HPDE6-E6E7 (cell line): ENCODE results near the gene LRRC74A.

Source experiments
- DNase-seq: peaks from one replicate; pipeline ENCODE4 v3.0.0; 2011; ENCODE audit warnings: missing footprints; ENCODE audit errors: extremely low spot score

LRRC74A gene

DNA sequence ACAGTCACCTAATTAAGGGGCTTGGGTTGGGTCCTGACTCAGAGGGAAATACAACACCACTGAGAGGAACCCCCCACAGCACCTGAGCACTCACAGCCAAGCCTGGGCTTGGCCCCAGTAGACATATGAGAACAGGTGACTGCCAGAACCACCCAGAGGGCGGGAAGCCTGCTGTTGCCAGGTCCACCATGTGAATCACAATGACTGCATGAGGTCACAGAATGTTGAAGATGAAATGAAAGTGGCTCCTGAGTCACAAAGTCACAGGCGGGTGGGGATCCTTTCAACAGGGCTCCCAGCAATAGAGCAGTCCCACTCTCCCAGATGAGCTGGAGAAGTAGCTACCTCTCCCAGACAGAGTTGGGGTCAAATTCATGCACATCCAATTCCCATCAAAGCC lies at the start of gene LRRC74A:
LRRC74A (plus strand) TSS at position 287 of the 400 bp plus-strand sequence. CDS start 290 bp downstream, outside the sequence.
- no peak for DNase-seq

- DNase-seq = no peak
Measured at GRCh38 chr14:76776428-76777251, 49.6 kb upstream of the LRRC74A start.

DNA sequence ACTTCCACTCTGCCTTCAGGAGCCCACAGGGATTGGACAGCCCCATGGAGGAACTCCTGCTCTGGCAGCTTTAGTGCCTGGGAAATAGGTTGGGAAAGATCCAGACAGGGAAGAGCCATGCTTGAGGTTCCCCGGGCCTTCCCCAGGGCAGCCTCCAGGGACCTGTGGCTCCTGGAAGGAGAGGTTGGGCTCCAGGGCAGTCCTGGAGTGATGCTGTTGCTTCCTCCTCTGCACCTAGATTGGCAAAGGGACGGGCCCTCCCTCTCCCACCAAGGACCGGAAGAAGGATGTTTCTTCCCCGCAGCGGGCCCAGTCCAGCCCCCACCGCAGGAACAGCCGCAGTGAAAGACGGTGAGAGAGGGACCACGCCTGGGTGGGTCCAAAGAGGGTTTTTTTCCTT lies 48.5 kb upstream of the LRRC74A start:
- no peak for DNase-seq

GRCh38 chr14:76778546-76779215 lies 47.5 kb upstream of the LRRC74A start:
- DNase-seq = no peak

- no peak for DNase-seq
Measured at GRCh38 chr14:76779221-76780057, 46.8 kb upstream of the LRRC74A start.

DNA sequence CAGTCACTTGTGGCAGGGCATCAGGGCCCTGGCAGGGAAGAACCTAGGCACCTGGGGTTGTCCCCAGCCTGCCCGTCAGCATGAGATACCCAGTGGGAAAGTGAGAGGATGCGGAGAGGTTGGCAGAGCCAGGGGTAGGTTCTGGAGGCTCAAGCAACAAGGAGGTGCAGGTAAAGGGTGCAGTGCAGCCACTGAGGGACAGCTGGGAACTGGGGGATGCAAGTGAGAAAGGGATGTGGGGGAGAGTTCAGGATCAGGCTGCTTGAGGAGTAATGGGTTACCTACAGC lies 46.2 kb upstream of the LRRC74A start:
- no peak for DNase-seq

DNA sequence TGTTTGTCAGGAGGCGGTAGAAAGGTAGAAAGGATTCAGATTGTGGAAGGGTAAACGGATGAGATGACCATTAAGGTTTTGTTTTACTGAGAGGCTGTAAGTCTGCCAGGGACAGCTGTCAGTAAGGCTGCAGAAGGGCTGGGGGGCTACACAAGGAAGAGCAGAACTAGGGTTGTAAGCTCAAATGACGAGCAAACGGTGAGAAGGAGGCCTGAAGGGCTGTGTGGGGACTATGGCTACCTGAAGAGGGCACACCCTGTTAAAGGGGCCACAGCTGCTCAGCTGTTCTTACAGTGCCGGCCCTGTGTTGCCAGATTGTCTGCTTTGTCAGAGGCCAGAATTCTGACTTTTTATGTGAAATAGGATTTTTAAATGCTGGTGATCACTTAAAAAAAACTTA lies 45.8 kb upstream of the LRRC74A start:
- no peak for DNase-seq

DNA sequence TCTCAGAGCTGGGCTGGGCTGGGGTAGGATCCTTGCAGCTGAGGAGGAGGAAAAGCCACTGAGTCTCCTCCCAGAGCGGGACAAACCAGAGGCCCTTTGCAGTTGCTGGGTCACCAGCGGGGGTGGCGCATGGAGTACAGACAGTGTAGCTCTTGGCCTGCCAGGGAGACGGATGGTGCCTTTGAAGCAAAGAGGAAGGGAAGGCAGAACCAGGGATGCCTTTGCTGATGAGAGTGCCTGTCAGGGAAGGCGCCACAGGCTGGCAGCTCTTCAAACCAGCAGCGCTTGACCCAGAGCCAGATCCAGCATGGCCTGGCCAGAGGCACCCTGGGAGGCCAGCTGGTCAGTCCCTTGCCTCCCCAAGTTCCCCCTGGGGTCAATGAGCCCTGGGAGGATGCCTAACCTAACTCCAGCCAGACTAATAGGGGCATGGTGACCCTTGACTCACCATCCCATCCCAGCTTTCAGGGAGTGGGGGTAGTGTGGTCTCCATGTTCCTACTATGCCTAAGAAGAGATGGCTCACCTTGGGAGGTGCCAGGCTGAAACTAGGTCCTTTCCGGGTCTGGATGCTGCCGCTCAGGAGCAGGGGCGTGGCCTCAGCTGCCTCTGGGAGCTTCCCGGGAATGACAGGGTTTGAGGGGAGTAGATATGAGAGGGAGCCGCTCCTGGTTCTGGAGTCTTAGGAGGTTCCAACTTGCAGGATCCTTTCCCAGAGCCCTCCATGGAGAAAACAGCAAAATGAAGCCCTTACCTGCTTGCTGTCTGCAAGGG lies 45.1 kb upstream of the LRRC74A start:
- DNase-seq = no peak

DNA sequence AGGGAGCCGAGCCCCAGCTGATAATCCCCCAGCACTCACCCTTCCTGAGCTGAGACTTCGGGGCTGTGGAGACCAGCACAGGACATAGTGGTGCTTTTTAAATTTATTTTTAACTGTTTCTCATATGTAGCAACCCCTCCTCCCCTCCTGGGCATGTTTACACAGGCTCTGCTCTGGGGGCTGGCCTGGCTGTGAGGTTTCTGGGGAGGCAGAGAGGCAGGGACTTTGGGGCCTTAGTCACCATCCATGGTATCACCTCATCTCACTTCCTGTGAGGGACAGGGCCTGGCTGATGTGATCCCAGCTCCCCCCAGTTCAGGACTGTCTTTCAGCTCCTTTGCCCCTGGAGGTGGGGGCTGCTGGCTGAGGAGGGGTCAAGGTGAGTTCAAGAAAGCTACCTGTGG lies 44.6 kb upstream of the LRRC74A start:
- no peak for DNase-seq

GRCh38 chr14:76782115-76782884 lies 43.9 kb upstream of the LRRC74A start:
- no peak for DNase-seq

DNA sequence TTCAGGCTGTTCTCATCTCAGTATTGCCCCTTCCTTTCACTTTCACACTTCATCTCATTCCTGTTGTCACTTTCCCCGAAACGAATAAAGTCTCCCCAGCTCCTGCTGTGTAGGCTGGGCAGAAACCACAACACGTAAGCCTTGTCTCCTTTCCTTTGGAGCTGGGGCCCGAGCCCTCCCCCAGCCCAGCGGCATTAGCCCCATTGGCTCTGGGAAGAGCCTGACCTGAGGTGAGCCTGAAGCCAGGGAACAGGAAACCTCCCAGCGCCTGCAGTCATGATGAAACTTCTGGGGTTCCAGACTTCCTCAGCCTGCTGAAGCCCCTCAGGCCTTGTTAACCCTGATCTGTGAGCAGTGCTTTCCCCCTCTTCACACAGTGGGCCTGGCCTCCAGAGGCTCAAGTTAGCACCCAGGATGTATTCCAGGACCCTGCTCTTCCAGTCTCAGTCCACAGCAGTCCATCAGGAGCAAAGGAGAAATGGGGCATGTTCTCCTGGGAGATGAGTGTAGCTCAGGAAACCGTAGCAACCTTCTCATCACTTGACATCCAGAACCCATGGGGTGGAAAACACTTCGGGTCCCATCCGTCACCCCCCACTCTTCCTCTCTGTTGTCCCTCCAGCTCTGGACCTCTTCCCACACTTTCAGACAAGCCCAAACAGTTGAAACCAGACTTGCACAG lies 43.2 kb upstream of the LRRC74A start:
- no peak for DNase-seq

DNA sequence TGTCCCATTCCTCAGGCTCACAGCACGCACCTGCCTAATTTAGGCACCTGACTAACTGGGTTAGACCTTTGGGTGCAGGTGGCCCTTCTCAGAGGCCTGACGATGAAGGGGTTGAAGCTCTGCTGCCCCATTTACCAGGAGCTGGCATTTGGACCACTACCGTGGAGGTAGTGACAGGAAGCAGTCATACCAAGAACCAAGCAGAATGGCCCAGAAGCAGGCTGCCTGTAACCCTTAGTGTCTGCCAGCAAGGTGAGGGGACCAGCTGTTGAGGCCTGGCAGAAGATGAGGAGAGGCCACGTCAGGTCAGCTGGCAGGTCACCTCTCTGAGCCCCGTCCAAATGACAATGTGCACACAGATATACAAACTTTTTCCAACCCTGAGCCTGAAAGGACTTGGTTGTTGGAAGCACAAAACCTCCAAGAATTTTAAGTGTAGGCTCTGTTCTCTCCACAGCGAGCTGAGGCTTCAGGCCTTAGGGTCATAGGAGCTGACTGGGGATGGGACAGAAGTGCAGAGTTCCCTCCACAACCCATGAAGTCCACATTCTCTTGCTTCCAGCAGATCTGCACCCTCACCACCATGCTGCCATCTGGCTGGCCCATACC lies 41.8 kb upstream of the LRRC74A start:
- DNase-seq = no peak

DNA sequence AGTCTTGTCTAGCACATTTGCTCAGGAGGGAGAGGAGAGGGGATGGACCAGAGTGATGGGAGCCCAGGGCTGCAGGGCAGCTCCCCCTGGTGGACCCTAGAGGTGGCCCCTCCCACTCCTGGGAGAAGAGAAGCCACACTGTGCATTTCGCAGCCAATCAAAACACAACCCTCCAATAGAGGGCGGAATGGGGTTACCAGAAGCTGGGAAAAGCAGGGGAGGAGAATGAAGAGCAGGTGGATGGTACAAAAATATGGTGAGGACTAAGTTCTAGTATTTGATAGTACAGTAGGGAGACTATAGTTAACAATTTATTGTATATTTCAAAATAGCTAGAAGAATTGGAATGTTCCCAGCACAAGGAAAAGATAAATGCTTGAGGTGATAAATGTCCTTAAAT lies 41.3 kb upstream of the LRRC74A start:
- peak; percentile 73 for DNase-seq

GRCh38 chr14:76786601-76787000 lies 39.6 kb upstream of the LRRC74A start:
- no peak for DNase-seq

DNA sequence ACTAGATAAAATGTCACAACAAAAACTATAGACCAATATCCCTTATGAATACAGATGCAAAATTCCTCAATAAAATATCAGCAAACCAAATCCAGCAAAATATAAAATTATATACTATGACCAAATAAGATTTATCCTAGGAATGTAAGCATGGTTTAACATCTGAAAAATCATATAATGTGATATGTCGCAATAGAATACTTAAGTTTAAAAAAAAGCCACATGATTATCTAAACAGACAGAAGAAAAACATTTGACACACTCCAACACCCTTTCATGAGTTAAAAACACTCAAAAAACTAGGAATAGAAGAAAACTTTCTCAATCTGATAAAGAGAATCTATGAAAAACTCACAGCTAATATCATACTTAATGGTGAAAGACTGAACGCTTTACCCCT lies 33.8 kb upstream of the LRRC74A start:
- no peak for DNase-seq

DNA sequence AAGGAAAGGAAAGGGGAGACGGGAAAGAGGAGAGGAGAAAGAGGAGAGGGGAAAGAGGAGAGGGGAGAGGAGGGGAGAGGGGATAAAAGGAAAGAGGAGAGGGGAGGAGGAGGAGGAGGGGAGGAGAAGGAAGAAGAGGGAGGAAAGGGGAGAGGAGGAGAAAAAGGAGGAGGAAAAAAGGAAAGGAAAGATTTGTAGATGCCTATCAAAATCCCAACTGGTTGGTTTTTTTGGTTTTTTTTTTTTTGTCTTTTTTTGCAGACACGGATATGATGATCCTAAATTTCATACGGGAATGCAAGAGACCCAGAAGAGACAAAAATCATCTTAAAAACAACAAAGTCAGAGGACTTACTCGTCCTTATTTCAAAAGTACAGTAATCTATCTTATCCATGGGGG lies 32.9 kb upstream of the LRRC74A start:
- DNase-seq = no peak

GRCh38 chr14:76793956-76794355 lies 32.3 kb upstream of the LRRC74A start:
- no peak for DNase-seq

DNA sequence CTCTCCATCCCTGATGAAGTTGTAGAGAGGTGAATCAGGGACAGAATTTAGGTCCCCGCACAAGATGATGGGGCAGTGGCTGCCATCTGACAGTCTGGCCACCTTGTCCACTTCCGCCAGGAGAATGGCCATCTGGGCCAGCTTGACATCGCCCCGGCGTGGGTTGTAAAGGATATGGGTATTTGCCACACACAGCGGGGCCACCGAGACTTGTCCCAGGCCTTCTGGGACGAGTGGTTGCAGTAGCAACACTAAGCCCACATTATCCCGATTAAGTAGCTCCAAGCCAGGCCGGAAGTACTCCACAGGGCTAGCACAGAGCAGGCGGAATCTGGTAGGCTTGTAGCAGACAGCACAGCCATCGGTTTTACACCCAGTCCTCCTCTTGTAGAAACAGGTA lies 19.8 kb upstream of the LRRC74A start:
- DNase-seq = no peak

DNA sequence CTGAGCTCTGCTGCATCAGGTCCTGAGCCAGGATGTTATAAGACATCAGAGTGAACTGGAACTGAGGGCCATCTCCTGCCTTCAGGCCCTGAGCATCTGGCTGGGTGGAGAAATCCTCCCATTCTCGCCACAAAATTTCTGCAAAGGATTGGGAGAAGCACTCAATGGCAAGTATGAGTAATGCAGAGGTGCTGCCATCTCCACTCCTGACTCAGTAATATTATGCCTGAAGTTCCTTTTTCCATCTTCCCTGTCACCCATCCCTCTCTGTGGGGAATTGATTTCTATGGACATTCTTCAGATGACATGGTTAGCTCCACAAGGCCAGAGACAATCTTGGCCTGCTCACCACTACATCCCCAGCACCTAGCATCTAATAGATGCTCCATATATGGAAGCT lies 18.2 kb upstream of the LRRC74A start:
- no peak for DNase-seq

GRCh38 chr14:76808990-76809389 lies 17.2 kb upstream of the LRRC74A start:
- DNase-seq = no peak
